K562 (cell line): Measurements from ENCODE around the gene UTP14C. TPM values are rescaled to one million over a fixed set of nuclear protein-coding genes. Genes with fewer than 3 reads are reported as not detected.

Experiments
- FIP1L1 ChIP-seq: fragments of 200-400 bp; formaldehyde crosslinking; IDR thresholded peaks from 2 replicates; pipeline ENCODE4 v1.6.1; 2018; ENCODE audit warnings: mild to moderate bottlenecking, low read depth, low read length; ENCODE audit not compliant: poor library complexity, severe bottlenecking
- MGA ChIP-seq: fragments of 450-650 bp; IDR thresholded peaks from 2 replicates; pipeline ENCODE4 v1.6.1; 2016; ENCODE audit warnings: mild to moderate bottlenecking, moderate library complexity
- polyA plus RNA-seq, 8 experiments: library from polyadenylated mRNA; depleted of rRNA in 4 of 8; stranded (reverse) in 5 of 8; unstranded in 3 of 8; fragments of >200 nt; fragmentation: Nextera tagmentation in 2 of 8; fragmentation: Illumina TruSeq in 1 of 8; extraction: Ambion mirVana in 2 of 8; extraction: Trizol in 1 of 8; gene quantifications; 2 replicates each; pipeline versions ENCODE4 v1.2.1 to v1.2.3, GENCODE V29; 2011 to 2014; ENCODE audit warnings: inconsistent platforms in 1 of 8, missing spikeins in 1 of 8
- total RNA-seq, 7 experiments: library from RNA; depleted of rRNA in 6 of 7; stranded (reverse); fragments of >200 nt in 6 of 7; fragmentation: Illumina TruSeq in 2 of 7; extraction: Trizol in 2 of 7; gene quantifications; 2 replicates each; pipeline versions ENCODE4 v1.2.1 to v1.2.3, GENCODE V29; 2011 to 2021; ENCODE audit warnings: low replicate concordance in 1 of 7

Gene UTP14C
- total and polyA plus RNA-seq, 9 of the 15 experiments (the other 6 are each of a cell fraction or from before 2014, with no cell fraction given): 3.4 to 10.3 (median 6.0) TPM

- 0 out of 2 replicates have a peak, but pooled peaks have one; percentile 7 for TF ChIP-seq MGA
- no peak for TF ChIP-seq FIP1L1
These were observed 1.7 kb downstream of the UTP14C start (continued) for GRCh38 chr13:52026246-52026626.
